A204.1 (cell line): ENCODE measurements around the gene MFRP.

ENCODE experiments used
- FAIRE-seq: peaks from 2 replicates; lab custom pipeline; 2012; peaks lifted over from hg19 to GRCh38; lab: Jason Lieb, UNC

Gene MFRP

GRCh38 chr11:119318240-119319135, 28.0 kb downstream of the MFRP start:
- FAIRE-seq: no peak

DNA sequence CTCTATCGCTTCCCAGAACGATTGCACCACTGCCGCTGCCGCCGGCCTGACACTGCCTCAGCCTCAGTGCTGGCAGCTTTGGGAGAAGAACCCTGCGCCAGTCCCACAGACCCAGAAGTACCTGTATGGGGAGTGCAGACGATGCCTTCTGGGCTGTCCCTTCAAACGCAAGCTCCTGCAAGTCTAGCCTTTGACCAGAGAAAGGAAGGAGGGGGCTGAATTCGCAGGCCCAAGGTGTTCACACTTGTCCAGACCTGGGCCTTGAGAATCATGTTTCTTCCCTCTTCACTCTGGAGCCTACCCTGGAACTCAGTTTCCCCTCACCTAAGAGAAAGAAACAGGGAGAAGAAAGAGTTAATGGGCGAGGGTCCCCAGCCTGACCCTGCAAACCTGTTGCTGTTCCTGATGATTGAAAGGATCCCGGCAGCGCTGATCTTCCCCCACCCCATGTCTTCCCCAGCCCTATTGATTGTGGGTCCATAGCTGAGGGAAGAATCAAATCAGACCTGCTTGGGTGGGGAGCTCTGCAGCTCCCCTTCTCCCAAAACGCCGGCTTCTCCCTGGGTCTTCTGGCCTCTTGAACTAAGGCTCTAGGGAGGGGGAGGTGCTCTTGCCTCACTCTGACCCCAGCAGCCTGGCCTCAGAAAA, 28.8 kb downstream of the MFRP start:
- FAIRE-seq: no peak

DNA sequence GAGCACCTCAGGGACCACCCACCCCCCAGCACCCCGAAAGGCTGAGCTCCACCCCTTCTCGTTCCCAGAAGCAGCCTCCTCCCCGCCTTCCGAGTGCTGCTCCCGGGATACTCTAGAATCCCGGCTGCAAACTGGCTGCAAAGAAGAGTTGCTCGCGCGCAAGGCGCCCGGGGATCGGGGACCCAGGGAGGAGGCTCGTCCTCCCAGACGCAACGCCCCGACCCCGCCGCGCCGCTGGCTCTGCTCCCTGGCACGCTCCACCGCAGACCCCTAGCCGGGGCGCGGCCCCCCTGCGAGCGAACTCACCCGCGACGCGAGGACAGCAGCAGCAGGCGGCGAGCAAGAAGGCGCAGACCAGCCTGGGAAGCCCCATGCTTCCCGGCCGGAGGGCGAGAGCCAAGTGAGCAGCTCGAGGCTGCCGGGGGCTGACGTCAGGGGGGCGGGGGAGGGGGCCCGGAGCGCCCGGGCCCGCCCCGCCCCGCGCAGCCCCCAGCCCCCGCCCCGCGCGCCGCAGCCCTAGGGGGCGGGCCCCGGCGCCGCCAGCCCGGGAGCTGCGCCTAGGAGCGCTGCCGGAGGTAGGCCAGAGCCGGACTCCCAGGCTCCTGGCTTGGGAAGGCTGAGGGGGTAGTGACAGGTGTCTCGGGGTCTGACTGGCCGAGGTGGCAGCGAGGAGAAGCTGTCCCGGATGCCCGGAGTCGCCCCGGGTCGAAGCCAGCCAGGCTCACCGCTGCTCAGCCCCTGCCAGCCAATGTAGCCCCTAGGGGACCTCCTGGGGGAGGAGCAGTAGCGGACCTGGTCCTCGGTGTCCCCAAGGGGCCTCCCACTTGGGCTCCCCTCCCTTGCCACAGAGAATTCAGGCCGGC, 29.5 kb downstream of the MFRP start, which contains the start of gene MCAM:
TSS of gene MCAM (minus strand) at position 402 of the 863 bp plus-strand sequence. CDS start at position 373, 29 bp downstream.
- no peak for FAIRE-seq

GRCh38 chr11:119316016-119316728, 30.3 kb downstream of the MFRP start:
- FAIRE-seq: no peak

DNA sequence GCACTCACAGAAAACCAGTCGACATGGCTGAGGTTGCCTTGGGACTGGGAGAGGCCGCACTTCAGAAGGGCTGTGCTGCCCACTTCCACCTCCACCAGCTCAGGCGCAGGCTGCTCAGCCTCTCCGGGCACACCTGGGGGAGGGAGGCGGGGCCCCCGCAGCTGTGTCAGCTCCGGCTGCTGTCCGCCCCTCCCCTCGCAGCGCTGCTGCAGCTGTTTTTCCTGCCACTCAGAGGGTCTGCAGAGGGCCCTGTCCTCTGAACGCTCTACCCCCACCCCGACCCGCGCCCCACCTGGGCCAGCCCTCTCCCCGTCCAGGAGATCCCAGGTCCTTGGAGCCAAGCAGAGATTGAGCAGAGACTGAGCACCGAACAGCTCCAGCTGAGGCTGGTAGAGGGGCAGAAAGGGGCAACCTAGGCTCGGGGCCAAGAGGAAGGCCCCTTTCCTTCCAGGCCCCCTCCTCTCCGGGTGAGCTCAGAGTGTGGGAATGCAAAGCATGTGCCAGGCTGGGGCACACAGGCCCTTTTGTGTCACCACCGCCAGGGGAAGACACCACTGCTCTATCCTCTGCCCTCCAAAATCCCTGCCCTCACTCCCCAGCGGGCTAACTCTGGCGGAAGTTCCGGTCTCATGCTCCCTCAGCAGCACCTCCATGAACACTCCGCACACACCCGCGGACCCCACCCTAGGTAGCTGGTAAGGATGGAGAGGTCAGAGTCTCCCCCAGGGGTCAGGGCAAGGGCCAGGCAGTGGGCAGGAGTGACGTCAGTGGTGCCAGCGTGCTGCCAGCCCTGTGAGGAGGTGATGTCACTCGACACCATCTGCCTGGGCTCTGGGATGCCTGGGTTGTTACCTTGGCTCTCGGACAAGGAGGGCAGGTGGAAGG, 31.1 kb downstream of the MFRP start:
- FAIRE-seq: no peak

- no peak for FAIRE-seq
Observed at GRCh38 chr11:119314726-119315125, 31.8 kb downstream of the MFRP start.

GRCh38 chr11:119310682-119311052, 35.8 kb downstream of the MFRP start:
- no peak for FAIRE-seq

GRCh38 chr11:119309953-119310681, 36.4 kb downstream of the MFRP start:
- no peak for FAIRE-seq

DNA sequence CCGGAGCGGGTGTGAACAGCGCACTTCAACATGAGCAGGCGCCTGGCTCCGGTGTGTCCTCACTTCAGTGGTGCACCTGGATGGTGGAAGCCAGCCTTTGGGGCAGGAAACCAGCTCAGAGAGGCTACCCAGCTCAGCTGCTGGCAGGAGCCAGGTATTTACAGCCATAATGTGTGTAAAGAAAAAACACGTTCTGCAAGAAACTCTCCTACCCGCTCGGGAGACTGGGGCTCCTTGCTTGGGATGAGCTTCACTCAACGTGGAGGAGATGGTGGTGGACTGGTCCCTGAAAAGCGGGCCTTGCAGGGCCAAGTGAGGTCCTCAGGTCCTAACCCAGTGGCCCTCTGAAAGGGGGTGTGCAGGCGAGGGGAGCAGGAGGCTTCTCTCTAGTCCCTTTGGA, 37.1 kb downstream of the MFRP start:
- no peak for FAIRE-seq

- FAIRE-seq: no peak
Observed at GRCh38 chr11:119307974-119308373, 38.5 kb downstream of the MFRP start.

DNA sequence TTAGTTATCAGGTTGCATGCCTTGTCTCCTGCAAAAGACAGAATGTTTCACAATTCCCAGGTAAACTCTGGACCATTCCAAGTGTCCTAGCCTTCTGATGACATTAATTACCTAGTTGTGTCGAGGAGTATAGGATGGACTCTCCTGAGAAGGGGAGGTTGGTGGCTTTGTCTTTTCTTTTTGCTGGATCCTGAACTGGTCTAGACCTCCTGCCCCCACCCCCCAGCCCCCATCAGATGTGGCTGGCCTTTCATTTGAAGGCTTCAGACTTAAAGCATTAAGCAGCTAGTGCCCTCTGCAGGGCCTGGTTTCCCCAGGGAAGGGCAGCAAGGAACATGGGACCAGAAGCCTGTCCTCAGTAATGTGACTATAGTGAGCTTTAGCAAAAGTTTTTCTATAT, 39.3 kb downstream of the MFRP start:
- FAIRE-seq: no peak

DNA sequence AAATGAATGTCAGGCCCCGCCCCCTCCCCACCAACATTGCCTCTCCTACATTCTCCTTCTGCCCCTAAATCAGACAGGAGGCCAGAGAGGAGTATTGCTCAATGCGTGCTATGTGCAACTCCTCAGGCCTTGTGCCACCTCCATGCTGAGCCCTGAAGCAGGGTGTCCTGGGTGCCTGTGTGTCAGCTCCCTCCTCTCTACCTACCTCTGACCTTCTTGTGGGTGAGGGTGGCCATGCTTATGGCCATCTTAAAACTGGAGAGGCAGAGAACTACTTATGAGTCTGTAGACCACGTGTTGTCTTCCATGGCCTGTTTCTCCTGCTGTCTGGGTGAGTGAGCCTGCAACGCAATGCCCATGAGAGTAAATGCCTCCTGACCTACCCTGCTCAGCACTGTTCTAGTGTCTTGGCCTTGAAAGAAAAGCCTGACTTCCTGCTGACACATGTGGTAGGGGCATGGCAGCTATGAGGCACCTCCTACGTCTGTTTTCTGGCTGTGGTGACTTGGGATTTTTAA, 40.1 kb downstream of the MFRP start:
- no peak for FAIRE-seq

- no peak for FAIRE-seq
Observed at GRCh38 chr11:119305556-119306372, 40.7 kb downstream of the MFRP start.

GRCh38 chr11:119303227-119303718, 43.2 kb downstream of the MFRP start:
- no peak for FAIRE-seq

DNA sequence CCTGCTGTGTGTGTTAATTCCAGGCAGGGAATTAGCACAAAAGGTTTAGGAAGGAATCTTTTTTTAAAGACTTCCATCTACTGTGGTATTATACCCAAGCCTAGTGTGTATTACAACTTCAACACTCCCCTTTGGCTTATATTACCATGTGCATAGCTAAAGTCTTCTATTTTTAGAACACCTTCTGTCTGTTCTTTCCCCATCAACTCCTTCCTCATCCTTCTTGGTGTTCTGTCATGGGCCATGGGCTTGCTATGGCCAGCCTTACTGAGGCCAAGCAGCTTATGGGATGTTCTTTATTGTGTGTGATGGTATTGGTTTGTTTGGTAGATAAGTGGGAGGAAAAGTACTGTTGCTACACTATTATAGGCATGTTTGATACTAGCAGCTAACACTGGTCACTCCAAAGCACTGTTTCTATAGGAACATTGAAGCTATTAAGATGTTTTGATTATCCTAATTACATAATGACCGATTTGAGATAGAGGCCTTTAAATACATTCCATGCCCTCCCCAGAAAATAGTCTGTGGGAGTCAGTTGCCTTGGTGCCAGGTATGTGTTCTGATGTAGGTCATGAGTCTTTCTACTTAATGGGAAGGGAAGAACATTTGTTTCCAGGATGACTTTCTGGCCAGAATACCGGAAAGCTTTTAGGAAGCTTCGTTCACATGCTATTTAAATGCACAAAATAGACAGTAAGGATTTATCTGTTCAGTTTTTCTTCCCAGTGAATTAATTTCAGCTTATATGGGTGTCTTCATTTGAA, 46.1 kb downstream of the MFRP start:
- no peak for FAIRE-seq

- FAIRE-seq: no peak
Observed at GRCh38 chr11:119299416-119299815, 47.1 kb downstream of the MFRP start.

DNA sequence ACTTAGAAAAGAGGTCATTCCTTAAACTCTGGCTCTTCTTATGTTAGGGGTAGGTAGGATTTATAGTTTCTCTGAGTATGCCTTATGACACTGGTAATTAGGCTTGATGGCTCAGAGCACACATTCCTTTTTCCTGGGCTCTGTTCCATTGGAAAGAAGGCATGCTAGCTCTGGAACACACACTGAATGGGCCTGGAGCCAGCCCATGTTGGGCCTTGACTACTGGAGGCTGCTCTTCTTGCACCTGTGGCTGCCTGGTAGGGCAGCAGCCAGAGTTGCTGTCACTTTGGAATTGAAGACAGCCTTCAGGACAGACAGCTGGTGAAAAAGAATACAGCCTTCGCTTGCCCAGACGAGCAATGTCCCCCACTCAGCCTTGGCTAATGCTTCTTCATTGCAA, 47.8 kb downstream of the MFRP start:
- no peak for FAIRE-seq

GRCh38 chr11:119297938-119298337, 48.6 kb downstream of the MFRP start:
- FAIRE-seq: no peak
